NCI-H2196 treated with DMSO at 0.1 percent for 48 hours (cell line): ENCODE data around the gene IP6K1.
"Not testable (repeated sequence)": the region's sequence is repeated elsewhere in the genome, so short reads cannot be mapped to it uniquely, and the experiment has no call there.

Source experiments
- DNase-seq: peaks from one replicate; lab custom pipeline; 2025; ENCODE audit not compliant: unreplicated experiment; lab: John Stamatoyannopoulos, UW

IP6K1 gene

DNA sequence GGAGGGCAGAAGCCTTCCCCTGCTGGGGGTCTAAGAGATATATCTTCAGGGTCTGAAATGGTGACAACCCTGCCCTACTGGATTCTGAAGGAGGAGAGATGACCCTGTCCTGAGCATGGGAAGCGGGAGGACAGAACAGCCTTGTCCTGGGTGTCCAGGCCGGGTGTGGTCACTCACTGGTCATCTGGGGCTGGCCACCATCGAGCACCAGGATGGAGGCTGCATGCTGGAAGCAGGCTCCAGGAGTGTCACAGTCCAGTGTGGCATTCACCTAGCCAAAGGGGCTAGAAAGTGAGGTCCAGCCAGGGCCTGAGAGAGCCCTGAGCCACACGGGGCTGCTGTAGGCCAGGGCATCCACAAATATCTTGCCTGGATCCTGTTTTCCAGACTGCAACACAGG, 8.1 kb upstream of the IP6K1 start:
- no peak for DNase-seq

DNA sequence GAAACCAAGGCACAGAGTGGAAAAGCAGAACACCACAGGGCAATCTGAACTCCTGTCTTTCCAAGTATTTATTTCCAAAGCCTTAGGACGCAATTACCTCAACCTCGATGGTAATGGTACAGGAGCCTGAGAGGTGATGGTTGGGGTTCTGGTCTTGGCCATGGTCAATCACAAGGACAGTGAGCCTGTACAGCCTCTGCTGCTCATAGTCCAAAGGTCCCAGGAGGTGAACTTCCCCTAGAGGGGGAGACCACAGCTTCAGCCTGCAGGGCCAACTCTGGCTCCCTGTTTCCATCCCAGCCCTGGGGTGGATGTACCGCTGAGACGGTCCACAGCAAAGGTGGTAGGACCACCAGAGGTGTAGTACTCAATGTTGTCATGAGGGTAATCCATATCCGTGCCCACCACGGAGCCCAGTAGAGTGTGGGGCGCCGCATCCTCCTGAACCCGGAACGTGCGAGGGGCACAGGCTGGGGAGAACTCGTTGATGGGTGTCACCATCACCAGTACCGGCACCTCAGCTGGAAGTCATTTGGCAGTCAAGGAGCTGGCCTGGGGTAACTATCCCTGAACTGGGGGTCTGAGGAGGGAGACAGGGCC, 7.2 kb upstream of the IP6K1 start:
- no peak for DNase-seq

DNA sequence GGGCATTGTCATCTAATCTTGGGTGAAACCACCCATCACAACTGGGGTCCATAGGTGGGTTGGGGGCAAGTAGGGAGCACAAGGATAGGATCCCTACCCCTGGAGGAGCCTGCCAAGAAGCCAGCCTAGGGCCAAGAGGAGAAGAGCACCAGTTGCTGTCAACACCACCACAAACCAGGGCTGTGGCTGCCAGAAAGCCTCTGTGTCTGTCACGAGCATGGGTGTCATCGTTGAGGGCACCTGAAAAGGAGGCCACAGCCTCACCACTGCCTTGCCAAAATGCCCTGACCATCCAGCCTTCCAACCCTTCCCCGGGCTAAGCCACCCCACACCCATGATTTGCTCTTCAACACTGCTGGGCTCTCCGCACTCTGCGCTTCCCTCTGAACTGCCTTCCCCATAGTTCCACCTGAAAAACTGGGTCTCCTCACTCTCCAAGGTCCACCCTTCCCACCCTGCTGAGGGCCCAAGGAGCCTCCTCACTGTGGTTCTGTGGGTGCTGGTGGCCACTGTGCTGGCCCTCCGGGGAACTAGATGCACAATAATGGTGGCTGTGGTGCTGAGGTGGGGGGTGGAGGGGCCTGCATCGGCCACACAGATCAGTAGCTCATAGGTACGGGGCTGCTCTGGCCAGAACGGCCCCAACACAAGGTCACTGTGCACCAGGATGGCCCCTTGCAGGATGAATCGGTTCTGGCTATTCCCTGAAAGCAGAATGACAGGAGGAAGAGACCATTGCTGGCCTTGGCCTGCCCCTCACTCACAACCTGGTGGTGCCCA, 6.2 kb upstream of the IP6K1 start:
- DNase-seq: no peak

DNA sequence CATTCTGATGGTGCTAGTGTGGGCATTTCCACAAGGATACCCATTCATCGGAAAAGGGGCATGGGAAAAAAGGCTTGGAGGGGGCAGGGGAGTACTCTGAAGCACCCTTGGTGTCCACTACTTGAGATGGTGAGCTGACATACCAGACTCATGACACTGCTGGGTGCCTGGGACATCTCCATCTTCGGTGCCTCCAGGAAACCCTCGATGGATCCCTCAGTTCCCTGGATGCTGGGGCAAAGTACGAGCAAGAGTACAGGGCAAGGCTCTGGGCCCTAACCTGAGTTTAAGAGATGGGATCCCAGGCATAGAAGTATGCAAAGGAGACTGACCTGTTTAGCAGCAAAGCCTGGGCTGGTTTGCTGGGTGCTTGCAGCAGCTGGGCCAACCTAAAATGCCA, 5.2 kb upstream of the IP6K1 start:
- DNase-seq: no peak

DNA sequence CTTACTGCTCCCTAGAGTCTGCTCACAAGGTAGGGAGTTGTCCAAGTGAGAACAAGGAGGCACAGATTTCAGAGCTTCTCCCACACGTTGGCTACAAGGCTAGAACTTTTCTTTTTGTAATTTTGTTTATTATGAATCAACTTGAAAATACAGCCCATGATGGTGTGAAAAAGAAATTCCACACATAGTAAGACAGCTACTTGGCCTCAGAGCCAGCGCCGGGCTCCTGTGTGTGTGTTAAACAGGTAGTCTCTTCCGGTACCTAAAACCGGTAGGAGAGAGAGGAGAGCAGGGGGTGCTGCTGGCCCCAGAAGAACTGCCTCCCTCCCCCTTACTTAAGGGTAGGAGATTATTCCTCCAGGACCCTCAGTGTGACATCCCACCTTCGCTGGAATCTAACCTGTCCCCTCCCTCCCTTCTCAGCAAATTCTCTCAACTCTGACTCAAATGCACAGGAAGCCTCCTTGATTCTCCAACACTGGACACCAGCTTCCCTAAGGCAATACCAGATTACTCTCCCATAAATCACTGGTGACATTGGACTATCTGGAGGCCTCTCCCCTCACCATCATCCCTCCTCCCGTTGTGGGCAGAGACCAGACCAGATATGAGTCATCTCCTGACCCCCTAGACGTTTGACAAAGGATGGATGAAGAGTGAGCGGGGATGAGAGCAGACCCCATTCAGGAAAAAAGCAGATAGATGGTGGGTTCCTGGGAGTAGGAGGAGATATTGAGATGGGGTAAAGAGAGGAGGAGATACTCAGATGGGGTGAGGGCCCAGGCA, 4.5 kb upstream of the IP6K1 start:
- no peak for DNase-seq

DNA sequence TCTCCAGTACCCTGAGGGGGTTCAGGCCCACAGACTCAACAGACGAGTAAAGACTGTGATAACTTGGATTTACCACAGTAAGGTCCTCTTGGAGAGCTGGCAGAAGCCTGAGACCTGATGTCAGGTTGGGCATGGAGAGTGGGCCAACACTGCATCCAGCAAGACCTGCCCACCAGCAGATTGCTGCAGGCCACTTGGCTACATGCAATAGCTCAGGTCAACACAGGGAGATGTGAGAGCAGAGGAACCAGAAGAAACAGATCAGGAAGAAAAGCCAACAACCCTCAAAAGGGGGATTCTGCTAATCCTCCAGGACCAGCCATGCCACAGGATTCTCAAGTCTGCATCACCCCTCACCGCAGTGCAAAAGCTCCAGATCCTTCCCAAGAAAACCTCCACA, 1.7 kb upstream of the IP6K1 start:
- no peak for DNase-seq

DNA sequence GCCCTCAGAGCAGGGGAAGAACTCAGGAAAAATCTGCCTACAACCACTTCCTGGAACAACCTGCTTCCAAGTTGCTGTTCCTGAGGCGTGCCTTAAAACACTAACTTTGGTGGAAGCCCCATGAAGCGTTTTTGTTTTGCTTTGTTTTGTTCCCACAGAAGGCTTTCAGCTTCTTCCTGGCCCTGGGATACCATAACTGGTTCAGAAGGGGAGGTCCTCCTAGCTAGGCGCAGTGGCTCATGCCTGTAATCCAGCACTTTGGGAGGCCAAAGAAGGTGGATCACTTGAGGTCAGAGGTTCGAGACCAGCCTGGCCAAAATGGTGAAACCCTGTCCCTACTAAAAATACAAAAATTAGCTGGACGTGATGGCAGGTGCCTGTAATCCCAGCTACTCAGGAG, 1.2 kb upstream of the IP6K1 start:
- no peak for DNase-seq

DNA sequence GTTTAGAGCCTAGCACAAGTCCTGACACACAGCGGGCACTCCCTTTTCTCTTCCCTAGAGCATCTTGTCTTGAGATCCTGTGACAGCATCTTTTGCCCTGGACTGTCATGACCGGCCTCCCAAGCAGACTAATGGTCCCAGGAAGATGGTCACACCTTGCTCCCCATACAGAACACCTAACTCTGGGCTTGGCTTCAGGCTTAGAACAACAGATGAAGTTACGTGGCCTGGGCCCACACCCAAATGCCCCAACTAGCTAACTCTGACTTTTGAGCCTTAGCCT, 781 bp upstream of the IP6K1 start:
- no peak for DNase-seq

DNA sequence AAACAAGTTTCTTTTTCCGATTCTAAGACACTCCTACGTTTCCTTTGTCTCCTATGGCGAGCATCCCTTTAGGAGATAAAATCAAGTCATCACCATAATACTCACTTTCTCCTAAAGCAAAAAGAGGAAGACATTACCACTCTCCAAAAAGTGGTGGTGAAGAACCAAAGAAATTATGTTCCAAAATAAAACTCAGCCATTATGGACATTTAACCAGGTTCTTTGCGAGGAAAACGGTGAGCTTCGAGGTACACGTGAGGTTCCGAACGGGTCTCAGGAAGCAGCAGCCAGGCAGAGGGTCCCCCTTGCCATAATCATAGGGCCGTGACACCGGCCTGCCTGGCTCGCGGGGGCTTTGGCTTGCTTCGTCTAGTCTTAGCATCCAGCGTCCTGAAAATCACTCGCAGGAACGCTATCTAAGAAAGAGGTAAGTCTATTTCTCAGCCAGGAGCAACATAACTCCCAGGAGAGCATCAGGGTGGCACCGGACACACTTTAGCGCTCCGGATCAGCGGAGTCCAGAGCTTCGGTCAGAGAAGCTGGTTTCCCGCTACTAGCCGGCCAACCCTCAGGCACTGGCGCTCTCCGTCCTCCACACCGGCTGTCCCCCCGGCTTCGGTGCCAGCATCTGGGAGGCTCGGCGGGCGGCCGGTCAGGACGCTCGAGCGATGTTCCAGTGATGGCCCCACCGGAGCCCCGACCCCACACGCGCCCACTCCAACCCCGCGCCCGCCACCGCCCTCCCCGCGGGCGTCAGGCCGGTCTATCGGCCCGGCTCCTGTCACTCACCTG, 581 bp downstream of the IP6K1 start:
- no peak for DNase-seq

DNA sequence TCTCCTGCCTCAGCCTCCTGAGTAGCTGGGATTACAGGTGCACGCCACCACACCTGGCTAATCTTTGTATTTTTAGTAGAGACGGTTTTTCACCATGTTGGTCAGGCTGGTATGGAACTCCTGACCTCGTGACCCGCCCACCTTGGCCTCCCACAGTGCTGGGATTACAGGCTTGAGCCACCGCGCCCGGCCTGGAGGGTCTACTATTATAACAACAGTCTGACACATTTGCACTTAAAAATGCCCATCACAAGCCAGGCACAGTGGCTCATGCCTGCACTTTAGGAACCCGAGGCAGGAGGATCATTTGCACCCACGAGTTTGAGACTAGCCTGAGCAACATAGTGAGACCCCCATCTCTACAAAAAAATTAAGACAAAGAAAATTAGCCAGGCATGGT, 4.1 kb downstream of the IP6K1 start:
- not testable (repeated sequence) for DNase-seq

DNA sequence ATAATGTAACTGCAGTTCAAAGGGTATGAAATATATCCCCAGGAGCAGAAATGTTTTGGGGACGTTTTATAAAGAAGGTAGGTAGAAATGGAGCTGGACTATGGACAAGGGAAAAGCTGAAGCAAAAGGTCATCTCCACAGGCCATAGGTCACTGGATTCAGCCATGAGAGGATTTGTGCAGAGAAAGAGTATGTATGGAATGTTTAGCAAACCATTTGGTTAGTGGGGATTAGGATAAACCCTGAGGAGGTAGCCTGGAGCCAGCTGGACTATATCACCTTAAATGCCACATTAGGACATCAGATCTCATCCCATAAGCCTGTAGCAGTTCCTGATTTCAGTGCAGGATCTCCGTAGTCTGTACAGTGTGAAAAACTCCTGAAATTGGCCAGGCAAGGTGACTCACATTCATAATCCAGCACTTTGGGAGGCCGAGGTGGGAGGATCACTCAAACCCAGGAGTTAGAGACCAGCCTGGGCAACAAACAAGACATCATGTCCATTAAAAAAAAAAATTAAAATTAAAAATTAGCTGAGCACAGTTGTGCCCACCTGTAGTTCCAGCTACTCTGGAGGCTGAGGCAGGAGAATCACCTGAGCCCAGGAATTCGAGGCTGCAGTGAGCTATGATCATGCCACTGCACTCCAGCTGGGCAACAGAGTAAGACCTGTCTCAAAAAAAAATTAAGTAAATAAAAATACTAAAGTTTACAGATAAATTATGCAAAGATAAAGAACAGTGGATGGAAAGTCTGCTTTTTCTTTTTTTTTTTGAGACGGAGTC, 4.7 kb downstream of the IP6K1 start:
- no peak for DNase-seq

DNA sequence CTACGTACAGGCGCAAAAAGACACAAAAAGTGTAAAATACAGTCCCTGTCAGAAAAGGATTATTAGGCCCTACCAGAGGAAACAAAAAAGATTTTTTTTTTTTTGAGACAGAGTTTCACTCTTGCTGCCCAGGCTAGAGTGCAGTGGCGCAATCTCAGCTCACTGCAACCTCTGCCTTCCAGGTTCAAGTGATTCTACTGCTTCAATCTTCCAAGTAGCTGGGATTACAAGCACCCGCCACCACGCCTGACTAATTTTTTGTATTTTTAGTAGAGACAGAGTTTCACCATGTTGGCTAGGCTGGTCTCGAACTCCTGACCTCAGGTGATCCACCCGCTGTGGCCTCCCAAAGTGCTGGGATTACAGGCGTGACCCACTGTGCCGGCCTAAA, 5.4 kb downstream of the IP6K1 start:
- not testable (repeated sequence) for DNase-seq

DNA sequence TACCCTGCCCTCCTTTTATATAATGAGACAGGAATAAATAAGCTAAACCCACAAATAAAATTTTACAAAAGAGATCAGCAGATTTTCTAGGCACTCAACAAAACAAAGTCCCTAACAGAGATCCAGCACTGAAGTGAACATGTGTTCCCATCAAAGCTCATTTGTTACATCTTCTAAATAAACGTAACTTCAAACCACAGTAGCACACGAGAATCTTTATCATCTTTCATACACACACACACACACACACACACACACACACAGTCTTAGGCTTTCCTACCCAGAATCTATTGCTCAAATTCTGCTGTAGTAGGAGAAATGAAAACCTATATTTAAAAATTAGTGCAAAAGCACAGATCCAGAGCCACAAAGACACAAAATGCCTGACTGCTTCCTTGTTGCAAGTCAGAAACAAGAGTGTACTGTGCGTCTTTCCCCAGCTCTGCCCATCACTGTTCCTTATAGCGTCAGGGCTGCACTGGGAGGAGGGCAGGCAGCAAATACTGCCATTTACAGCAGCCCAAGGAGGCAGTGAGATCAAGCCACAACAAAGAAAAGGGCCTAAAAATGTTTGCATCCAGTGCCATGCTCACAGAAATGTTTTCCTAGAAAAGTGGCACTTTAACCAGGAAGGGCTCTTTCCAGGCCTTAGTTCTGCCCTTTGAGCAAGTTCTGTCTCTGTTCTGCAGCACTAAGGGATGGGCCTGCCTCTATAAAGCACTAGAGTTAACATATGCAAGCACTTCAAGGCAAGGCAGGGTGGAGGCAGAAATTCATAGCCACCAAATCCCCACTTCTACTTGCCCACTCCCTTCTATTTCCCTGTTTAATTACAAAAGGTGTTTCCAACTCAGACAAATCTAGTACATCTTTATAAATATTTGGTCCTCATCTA, 6.0 kb downstream of the IP6K1 start:
- DNase-seq: no peak

DNA sequence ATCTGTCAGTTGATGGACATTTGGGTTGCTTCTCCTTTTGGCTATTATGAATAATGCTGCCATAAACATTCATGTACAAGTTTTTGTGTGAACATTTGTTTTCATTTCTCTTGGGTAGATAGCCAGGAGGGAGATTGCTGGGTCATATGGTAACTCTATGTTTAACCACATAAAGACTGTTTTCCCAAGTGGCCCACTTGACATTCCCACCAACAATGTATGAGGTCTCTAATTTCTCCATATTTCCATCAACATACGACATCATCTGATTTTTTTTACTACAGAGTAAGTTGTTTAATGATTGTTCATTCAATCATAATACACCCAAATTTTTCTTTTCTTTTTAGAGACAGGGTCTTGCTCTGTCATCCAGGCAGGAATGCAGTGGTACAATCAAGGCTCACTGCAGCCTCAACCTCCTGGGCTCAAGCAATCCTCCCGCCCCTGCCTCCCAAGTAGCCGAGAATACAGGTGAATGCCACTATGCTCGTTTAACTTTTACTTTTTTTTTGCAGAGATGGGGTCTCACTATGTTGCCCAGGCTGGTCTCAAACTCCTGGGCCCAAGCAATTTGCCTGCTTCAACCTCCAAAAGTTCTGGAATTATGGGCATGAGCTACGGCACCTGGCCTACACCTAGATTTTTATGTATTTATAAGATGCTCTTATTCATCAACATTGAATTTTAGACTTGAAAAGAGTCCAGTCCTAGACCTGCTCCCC, 6.8 kb downstream of the IP6K1 start:
- no peak for DNase-seq

DNA sequence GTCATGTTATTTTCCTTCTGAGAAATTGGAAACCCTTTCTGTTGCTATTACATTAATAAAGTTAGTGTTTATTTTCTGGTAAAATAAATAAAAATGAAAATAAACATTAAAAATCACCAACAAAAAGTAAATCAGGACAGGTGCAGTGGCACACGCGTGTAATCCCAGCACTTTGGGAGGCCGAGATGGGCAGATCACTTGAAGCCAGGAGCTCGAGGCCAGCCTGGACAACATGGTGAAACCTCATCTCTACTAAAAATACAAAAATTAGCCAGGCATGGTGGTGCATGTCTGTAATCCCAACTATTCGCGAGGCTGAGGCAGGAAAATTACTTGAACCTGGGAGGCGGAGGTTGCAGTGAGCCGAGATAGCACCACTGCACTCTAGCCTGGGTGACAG, 10.2 kb downstream of the IP6K1 start:
- not testable (repeated sequence) for DNase-seq

DNA sequence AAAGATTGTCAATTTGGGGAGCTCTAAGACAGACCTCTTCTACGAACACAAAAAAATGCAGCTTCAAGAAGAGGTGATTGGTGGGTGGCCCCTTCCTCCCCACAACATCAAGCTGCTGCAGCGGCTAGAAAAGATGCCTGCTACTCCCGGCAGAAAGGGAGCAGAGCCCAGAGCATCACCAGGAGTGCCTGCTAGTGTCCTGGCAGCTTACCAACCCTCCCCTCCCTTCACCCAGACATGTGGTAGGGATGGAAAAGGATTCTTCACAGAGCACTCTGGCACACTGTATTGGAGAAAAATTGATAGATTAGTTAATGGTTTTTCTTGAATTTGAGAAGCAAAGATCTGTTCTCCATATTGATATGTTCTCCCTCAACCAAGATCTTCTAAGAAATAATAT, 10.8 kb downstream of the IP6K1 start:
- DNase-seq: no peak

DNA sequence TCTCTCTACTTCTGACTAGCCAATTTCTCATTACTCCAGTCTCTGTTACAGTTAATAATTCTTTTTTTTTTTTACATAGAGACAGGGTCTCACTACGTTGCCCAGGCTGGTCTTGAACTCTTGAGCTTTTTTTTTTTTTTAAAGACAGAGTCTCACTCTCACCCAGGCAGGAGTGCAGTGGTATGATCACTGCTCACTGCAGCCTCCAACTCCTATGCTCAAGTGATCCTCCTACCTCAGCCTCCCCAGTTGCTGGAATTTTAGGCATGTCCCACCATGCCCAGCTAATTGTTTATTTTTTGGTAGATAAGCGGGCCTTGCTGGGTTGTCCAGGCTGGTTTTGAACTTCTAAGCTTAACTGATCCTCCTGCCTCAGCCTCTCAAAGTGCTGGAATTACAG, 13.6 kb downstream of the IP6K1 start:
- no peak for DNase-seq

DNA sequence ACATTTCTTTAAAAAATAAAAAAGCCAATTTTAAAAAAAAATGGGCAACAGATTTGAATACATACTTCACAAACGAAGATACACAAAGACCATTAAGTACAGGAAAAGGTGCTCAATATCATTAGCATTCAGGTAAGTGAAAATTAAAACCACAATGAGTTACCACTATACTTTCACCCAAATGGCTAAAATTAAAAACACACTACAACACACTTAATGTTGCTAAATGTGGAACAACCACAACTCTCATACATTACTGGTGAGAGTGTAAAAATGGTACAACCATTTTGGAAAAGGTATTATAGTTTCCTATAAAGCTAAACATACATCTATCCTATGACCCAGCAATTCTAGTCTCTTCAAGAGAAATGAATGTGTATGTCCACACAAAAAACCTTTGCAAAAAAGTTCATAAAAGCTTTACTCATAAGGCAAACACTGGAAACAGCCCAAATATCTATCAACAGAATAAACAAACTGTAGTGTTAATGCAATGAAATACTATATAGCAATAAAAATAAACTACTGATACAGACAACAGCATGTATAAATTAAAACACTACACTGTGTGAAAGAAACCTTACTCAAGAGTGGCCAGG, 14.9 kb downstream of the IP6K1 start:
- DNase-seq: no peak

DNA sequence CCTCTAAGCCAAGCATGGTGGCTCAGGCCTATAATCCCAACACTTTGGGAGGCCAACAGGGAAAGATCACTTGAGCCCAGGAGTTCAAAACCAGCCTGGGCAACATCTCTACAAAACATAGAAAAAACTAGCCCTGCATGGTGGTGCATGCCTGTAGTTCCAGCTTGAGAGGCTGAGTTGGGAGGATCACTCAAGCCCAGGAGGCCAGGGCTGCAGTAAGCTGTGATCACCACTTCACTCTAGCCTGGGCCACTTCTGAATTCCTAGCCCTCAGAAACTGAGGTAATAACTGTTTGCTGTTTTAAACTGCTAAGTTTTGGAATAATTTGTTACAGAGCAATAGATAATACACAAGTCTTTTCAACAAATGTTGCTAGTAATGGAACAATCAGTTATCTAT, 16.4 kb downstream of the IP6K1 start:
- no peak for DNase-seq
